ENCODE results near the gene ME3.

ME3 gene

DNA sequence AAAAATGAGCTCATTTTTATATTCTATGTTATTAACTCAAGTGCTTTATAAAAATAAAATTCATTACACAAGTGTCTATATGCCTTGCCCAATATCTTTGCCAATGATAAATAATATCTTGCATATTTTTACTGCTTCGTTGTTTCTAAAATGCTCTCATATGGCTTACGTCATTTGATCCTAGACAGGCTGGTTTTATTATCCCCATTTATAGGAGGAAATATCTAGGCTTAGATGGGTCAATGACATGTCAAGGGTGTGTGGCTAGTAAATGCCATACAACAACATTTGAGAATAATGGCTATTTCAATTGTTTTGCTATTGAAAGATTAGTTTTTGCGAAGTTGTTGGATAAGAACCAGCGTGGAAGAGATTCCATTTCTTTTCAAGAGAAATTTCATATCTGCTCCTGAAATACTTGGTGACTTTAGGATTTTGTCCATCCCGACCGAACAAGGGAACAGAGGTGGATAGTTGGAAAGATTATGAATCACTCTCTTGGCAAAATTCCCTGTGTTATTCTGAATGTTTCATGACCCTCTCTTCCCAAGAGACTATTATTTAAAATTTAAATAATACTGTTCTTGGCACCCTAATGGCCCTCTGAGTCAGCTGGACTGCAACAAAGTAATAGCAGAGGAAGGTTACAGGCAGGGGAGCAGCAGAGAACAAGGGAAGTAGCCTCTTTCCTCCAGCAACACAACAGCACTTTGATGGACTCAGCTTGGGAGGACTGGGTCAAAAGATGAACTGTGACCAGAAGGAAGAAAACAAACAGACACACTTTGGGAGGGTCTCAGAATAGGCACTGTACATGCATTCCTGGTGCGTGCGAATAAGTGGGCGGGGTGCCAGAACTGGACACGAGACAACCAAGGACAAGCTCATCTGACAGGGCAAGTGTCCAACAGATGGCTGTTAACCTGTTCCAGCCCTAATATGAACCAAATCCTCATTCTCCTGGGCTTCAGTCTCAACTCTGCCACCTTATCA, 94.5 kb downstream of the ME3 start:
- DNase-seq (ENCODE audit: extremely low read depth, low read depth), result peak; percentile 64
- no peak for TF ChIP-seq CTCF (IDR thresholded peaks at IDR 0.05; ENCODE audit: low read depth, low read length)

DNA sequence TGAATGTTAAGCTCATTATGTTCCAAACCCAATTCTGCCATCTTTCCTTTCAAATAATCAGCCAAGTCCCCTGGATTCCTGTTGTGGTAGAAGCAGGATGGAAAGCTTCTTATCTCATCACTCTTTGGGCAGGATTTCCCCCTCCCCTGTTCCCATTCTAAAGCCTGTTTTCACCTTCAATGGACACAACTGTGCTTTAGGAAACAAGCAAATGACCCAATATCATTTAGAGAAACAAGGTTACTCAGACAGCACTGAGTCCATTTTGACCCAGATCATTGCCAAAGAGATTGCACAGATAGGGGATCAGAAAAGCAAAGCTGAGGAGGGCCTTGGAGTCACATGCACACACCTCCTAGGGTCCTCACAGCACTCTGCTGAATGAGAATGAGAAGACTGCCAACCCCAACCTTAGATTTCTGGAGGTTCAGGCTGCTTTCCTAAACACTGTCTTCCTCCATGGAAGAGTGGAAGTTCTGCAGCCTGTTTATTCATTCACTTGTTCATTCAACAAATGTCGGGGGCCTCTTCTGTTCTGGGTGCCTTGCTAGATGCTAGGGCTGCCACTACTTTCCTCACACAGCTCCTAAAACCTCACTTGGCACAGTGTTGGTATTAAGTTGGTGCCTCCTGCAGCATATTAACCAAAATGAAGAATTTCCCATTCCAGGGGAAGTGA, 95.3 kb downstream of the ME3 start:
- no peak for DNase-seq (ENCODE audit: extremely low read depth, low read depth)
- no peak for TF ChIP-seq CTCF (IDR thresholded peaks at IDR 0.05; ENCODE audit: low read depth, low read length)

- no peak for DNase-seq (ENCODE audit: extremely low read depth, low read depth)
- TF ChIP-seq CTCF (IDR thresholded peaks at IDR 0.05; ENCODE audit: low read depth, low read length), result no peak
These were observed 96.5 kb downstream of the ME3 start for GRCh38 chr11:86575927-86576326.

GRCh38 chr11:86575208-86575855, 97.1 kb downstream of the ME3 start:
- TF ChIP-seq CTCF (IDR thresholded peaks at IDR 0.05; ENCODE audit: low read depth, low read length), result no peak

GRCh38 chr11:86574493-86575207, 97.8 kb downstream of the ME3 start:
- DNase-seq (ENCODE audit: extremely low read depth, low read depth), result no peak
- no peak for TF ChIP-seq CTCF (IDR thresholded peaks at IDR 0.05; ENCODE audit: low read depth, low read length)

More at GRCh38 chr11:86575208-86575855, 97.1 kb downstream of the ME3 start:
- DNase-seq (ENCODE audit: extremely low read depth, low read depth), result no peak

DNA sequence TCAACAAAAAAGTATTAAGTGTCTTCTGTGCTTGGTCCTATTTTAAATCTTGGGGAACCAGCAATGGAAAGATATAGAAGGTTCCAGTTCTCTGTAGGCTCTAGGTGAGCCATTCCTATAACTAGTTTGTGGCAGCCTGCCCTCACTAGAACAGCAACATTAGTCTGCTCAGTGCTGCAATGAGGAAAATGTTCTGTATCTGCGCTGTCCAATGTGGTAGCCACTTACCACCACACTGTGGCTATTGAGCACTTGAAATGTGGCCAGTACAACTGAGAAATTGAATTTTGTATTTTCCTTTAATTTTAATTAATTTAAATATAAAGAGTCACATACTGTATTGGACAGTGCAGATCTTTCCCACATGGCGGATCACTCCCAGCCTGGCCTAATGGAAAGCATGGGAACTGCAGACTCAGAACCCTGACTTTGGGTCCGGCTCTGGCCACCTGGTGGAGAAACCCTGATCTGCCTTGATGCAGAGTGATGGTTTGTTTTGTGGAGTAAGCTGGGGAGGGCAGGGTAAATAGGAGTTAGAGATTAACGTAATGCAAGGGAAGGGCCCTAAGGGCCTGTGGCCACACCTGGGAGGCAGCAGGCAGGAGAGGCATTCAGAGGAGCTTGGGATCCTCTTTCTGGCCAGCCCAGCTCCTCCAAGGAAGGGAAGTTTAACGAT, 101.0 kb downstream of the ME3 start:
- no peak for DNase-seq (ENCODE audit: extremely low read depth, low read depth)
- peak; percentile 5 for TF ChIP-seq CTCF (IDR thresholded peaks at IDR 0.05; ENCODE audit: low read depth, low read length)
